Adrenal gland (tissue), 5 donors: ENCODE results near the gene SLC38A9.

Experiments
- CTCF ChIP-seq, 6 experiments: fragments of 450-650 bp in 4 of 6; fragments of 200-600 bp in 2 of 6; sonication (generic) in 1 of 6; IDR thresholded peaks; 1 replicate in 5 of 6; 2 replicates in 1 of 6; pipeline versions ENCODE4 v1.5.1 to v1.8.0; 2016 to 2021; ENCODE audit warnings: antibody characterized with exemption in 6 of 6, mild to moderate bottlenecking in 2 of 6, moderate library complexity in 1 of 6
- POLR2A ChIP-seq, 2 donors: fragments of 450-650 bp; IDR thresholded peaks; one replicate each; pipeline ENCODE4 v1.6.1; 2017; ENCODE audit warnings: antibody characterized with exemption in 2 of 2, mild to moderate bottlenecking in 2 of 2, moderate library complexity in 1 of 2
- donor health status: DM: no; HTN: no; CAD: no.

DNA sequence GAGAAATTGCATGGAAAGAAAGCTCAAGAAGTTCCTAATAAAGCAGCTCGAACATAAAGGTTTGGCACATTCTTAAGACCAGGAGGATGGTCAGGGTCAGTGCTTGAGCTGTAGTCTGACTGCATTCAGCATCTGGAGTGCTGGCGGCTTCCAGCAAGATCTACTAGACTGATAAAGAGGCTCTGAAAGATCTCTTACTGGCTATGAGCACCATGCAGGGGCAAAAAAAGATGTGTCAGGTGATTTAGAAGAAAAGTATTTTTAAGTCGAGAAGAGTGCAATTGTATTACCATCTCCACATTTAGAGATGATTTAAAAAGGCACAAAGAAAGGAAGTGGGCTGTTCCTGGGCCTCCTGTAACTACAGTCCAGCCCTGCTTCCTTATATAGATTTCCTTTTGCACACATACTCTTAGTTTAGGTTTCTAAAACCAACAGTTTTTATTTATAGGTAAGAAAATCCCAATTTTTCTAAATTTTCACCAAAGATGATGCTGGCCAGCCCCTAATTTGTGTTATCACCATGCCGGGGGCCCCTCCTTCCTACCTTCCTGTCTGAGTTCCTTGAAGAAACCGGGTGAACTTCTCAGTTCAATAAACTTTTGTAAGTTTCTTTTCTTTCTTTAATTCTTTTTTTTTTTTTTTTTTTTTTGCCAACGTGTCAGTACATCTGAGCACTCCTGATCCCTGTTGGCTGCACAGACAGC lies 111.5 kb downstream of the SLC38A9 start:
- no peak for TF ChIP-seq CTCF (IDR thresholded peaks at IDR 0.05)
- TF ChIP-seq POLR2A (IDR thresholded peaks at IDR 0.05): no peak
